C4-2B (cell line): ENCODE results near the gene SOX15.

Experiments
- CTCF ChIP-seq: fragments of 450-650 bp; conservative IDR thresholded peaks from 2 replicates; pipeline ENCODE4 v1.5.1; 2017; ENCODE audit warnings: mild to moderate bottlenecking
- ZFX ChIP-seq: fragments of 450-650 bp; IDR thresholded peaks from 2 replicates; pipeline ENCODE4 v1.6.1; 2017

- TF ChIP-seq ZFX = no peak
- no peak for TF ChIP-seq CTCF
Measured at GRCh38 chr17:7560172-7561027, 29.5 kb downstream of the SOX15 start.
